Aorta (tissue), 5 donors: ENCODE measurements around the gene ATXN3. TPM values are rescaled to one million over a fixed set of nuclear protein-coding genes. Genes with fewer than 3 reads are reported as not detected.

Experiments used
- ATAC-seq: fragments of 200-7000 bp; cut with Tn5 transposase; one replicate; pipeline ENCODE4 v1.9.1; 2022; ENCODE audit warnings: moderate library complexity; ENCODE audit not compliant: low FRiP score
- DNase-seq, 2 donors: peaks; one replicate each; pipeline ENCODE4 v3.0.0-alpha.2; 2020
- H3K27ac ChIP-seq, 2 donors: one replicate each; pipeline ENCODE4 v1.5.1; 2013; ENCODE audit warnings: low read length in 2 of 2, mild to moderate bottlenecking in 2 of 2, moderate library complexity in 2 of 2, control low read depth in 1 of 2, inconsistent platforms in 1 of 2, low read depth in 1 of 2
- H3K27me3 ChIP-seq, 2 donors: one replicate each; pipeline ENCODE4 v1.6.1; 2013; ENCODE audit warnings: control low read depth in 1 of 2, low read length in 1 of 2, mild to moderate bottlenecking in 1 of 2, moderate library complexity in 1 of 2; ENCODE audit not compliant: insufficient read depth in 2 of 2, control insufficient read depth in 1 of 2
- H3K36me3 ChIP-seq, 2 donors: one replicate each; pipeline ENCODE4 v1.6.1; 2013; ENCODE audit warnings: control low read depth in 1 of 2, low read length in 1 of 2, mild to moderate bottlenecking in 1 of 2; ENCODE audit not compliant: insufficient read depth in 2 of 2, control insufficient read depth in 1 of 2
- H3K4me1 ChIP-seq, 2 donors: one replicate each; pipeline ENCODE4 v1.6.1; 2013; ENCODE audit warnings: low read length in 2 of 2, control low read depth in 1 of 2, mild to moderate bottlenecking in 1 of 2, moderate library complexity in 1 of 2; ENCODE audit not compliant: insufficient read depth in 2 of 2, control insufficient read depth in 1 of 2
- H3K4me3 ChIP-seq, 2 donors: one replicate each; pipeline ENCODE4 v1.5.1; 2013; ENCODE audit warnings: low read length in 2 of 2, control low read depth in 1 of 2, mild to moderate bottlenecking in 1 of 2
- H3K9me3 ChIP-seq: one replicate; pipeline ENCODE4 v1.6.1; 2013; ENCODE audit warnings: mild to moderate bottlenecking, low read length; ENCODE audit not compliant: control insufficient read depth
- WGBS, 2 donors: extraction: QIAGEN DNeasy Blood & Tissue Kit; methylation state at CpG; one replicate each; pipeline ENCODE4 v1.1.7; 2013; 5-methylcytosine and 5-hydroxymethylcytosine counted together
- intact Hi-C, 2 donors: fragments of 100-400 bp; cut with DNase I; formaldehyde crosslinking; loops; one replicate each; pipeline versions ENCODE4 v1.14.2 to v1.15.0; 2022
- polyA plus RNA-seq, 2 donors: library from polyadenylated mRNA; stranded (reverse); fragments of 200-250 nt; gene quantifications; one replicate each; pipeline ENCODE4 v1.2.3, GENCODE V29; 2013
- total RNA-seq, 2 donors: library from RNA; stranded (reverse); fragmentation: NEBNext Ultra II Directional; extraction: Animal tissue kit (Norgen Biotek cat#: 25700); gene quantifications; one replicate each; pipeline ENCODE4 v1.2.1, GENCODE V29; 2021
- donor health status: healthy with polysubstance abuse.
- donor health status: Bipolar disorder and iron deficiency.
- donor health status: DM: no; HTN: no; CAD: no.
- donor health status: DM: no; HTN: no; CAD: no.
- donor health status: DM: yes; HTN: yes; CAD: no.

Gene ATXN3
- total and polyA plus RNA-seq, 4 donors = 18.9 to 59.0 (median 39.8) TPM

GRCh38 chr14:92033433-92033832, 72.9 kb downstream of the ATXN3 start:
- H3K4me1 ChIP-seq = peaks cover 3 to 10% of the 10 kb centered on the region in 2 donors
- no peak overlapping the region for H3K27ac ChIP-seq
- no peak for ATAC-seq
- H3K4me3 ChIP-seq = no peak overlapping the region
- intact Hi-C loops = no loop called here
- no peak for DNase-seq
- H3K9me3 ChIP-seq = no peaks in the 10 kb centered on the region
- 96 to 97% methylated on average over 1 of the region's 1 CpG for WGBS, 2 donors
- H3K27me3 ChIP-seq = no peaks in the 10 kb centered on the region
- H3K36me3 ChIP-seq = no peaks in the 10 kb centered on the region

GRCh38 chr14:92026548-92027190, 79.7 kb downstream of the ATXN3 start:
- Histone ChIP-seq H3K4me3 (no peak overlapping the region), H3K27me3 (no peaks in the 10 kb centered on the region), H3K4me1 (no peaks in the 10 kb centered on the region), H3K9me3 (no peaks in the 10 kb centered on the region), H3K27ac (no peak overlapping the region), H3K36me3 (no peaks in the 10 kb centered on the region)
- intact Hi-C loops = no loop called here
- no peak for DNase-seq
- WGBS, 2 donors = 93 to 94% methylated on average over 21 of the region's 21 CpGs
- ATAC-seq = no peak

DNA sequence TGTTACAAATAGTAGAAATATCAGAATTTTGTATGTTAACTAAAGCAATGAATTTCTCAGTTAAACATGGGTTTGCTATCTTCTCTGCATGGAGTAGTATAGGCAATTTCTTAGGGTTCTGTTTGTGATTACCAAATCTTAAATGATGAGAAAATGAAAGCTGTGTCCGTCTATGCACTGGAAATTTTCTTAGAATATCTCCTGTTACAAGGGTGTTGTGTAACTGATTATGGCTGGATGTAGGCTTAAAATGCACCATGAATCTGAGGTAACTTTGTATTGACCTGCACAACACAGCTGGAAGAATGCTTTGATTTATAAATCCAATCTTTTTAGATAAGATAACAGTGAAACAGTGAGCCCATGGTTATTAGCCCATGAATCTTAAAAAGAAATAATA, 84.3 kb downstream of the ATXN3 start:
- Histone ChIP-seq H3K4me1 (no peaks in the 10 kb centered on the region), H3K36me3 (peaks cover 0 to 2% of the 10 kb centered on the region in 2 donors)
- WGBS, 2 donors = 55 to 64% methylated on average over 1 of the region's 1 CpG

GRCh38 chr14:92021523-92021922, 84.9 kb downstream of the ATXN3 start:
- 96 to 98% methylated on average over 3 of the region's 3 CpGs for WGBS, 2 donors
- intact Hi-C loops = no loop called here
- no peak overlapping the region for H3K27ac ChIP-seq
- no peak for DNase-seq
- H3K4me1 ChIP-seq = no peaks in the 10 kb centered on the region
- H3K9me3 ChIP-seq = no peaks in the 10 kb centered on the region
- no peak overlapping the region for H3K4me3 ChIP-seq
- no peaks in the 10 kb centered on the region for H3K27me3 ChIP-seq
- H3K36me3 ChIP-seq = peaks cover 0 to 2% of the 10 kb centered on the region in 2 donors
- no peak for ATAC-seq

More for the DNA sequence above, 84.3 kb downstream of the ATXN3 start:
- intact Hi-C loops = no loop called here
- DNase-seq (no peak), ATAC-seq (no peak)
- no peaks in the 10 kb centered on the region for H3K27me3 ChIP-seq
- no peak overlapping the region for H3K4me3 ChIP-seq
- H3K9me3 ChIP-seq = no peaks in the 10 kb centered on the region
- H3K27ac ChIP-seq = no peak overlapping the region

DNA sequence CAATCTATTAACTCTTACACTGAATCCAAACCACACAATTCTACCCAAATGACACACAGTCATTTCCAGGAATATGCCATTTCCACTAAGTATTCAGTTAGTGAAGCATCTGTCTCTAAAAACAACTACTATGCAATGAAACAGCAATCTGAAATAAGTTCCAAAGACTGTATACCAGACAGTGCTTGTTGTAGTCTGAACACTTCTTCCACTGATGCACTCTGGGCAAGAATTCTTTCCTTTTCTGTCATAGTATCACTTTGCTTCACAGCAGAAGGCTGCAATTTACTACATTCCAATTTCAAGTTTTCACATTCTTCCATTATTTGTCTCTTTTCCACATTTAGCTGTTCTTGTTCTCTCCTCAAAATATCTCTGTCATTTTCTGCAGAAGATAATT, 92.3 kb downstream of the ATXN3 start:
- no peaks in the 10 kb centered on the region for H3K4me1 ChIP-seq
- H3K27me3 ChIP-seq = no peaks in the 10 kb centered on the region
- no peak overlapping the region for H3K27ac ChIP-seq
- DNase-seq (no peak), ATAC-seq (no peak)
- no peaks in the 10 kb centered on the region for H3K9me3 ChIP-seq
- intact Hi-C loops = no loop called here
- peaks cover 3 to 4% of the 10 kb centered on the region in 2 donors for H3K36me3 ChIP-seq
- H3K4me3 ChIP-seq = no peak overlapping the region

DNA sequence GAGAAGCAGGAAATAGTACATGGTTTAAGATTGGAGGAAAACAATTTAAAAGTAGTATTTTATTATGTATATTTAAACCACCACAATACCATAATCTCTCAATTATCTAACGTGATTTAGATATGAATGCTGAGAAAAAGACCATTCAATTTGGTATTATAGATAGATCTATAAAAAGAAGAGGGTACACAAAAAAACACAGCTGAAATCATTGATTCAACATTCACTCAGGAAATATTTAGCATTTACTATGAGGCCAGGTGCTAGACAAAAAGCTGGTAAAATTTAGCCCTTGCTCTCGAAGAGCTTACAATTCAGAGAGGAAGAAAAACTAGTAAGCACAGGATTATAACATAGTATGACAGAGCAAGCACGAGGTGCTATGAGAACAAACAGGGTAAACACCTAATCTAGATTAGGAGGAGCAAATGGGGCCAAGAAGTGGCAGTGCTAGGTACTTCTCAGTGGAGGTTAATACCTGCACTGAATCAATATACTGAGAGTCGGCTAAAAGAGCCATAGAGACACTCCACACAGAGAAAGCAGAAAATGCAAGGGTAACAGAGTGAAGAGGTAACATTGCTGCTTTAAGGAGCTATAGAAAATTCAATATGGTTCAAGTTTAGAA, 94.1 kb downstream of the ATXN3 start:
- intact Hi-C loops = no loop called here
- ATAC-seq (no peak), DNase-seq (no peak)
- H3K27ac ChIP-seq = no peak overlapping the region
- H3K4me3 ChIP-seq = no peak overlapping the region
- WGBS, 2 donors = 79 to 83% methylated on average over 4 of the region's 4 CpGs
- peaks cover 3 to 4% of the 10 kb centered on the region in 2 donors for H3K36me3 ChIP-seq
- H3K27me3 ChIP-seq = no peaks in the 10 kb centered on the region
- H3K9me3 ChIP-seq = no peaks in the 10 kb centered on the region
- no peaks in the 10 kb centered on the region for H3K4me1 ChIP-seq

DNA sequence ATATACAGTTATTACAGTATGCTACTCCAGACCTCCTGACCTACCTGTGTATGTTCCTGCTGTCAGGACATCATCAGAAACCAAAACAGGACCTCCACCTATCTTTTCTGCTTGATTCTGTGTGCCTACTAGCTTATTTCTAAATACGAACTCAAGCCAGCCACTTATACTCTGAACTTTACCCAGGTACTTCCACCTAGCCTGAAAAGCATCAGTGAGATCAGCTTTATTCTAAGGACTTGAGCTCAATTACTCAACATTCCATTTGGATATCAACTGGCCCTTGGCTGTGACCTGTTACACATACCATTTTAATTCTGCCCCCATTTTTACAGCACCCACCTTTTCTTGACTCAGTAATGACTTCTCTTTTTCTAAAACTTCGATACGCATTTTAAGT, 95.7 kb downstream of the ATXN3 start:
- WGBS, 2 donors = 96 to 98% methylated on average over 3 of the region's 3 CpGs
- intact Hi-C loops = no loop called here

DNA sequence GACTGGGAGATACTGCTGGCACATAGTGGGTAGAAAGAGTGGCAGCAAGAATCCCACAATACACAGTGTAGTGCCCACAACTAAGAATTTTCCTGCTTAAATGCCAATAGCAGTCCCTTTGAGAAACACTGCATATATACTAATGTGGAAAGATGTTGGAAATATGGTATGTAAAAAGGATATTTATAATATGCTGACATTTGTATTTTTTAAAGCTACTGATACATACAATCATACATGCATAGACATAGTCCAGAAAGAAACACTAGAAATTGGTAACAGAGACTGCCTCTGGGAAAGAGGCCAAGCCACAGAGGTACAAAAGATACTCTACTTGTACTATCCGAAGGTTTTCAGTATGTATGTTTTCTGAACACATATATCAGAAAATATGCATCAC, 96.8 kb downstream of the ATXN3 start:
- WGBS, 2 donors = 48 to 56% methylated on average over 1 of the region's 1 CpG

More for the DNA sequence above, 95.7 kb downstream of the ATXN3 start:
- Histone ChIP-seq H3K27ac (no peak overlapping the region), H3K4me3 (no peak overlapping the region), H3K9me3 (no peaks in the 10 kb centered on the region), H3K36me3 (peaks cover 3 to 4% of the 10 kb centered on the region in 2 donors), H3K27me3 (no peaks in the 10 kb centered on the region), H3K4me1 (no peaks in the 10 kb centered on the region)
- ATAC-seq (no peak), DNase-seq (no peak)

More for the DNA sequence above, 96.8 kb downstream of the ATXN3 start:
- no peaks in the 10 kb centered on the region for H3K27me3 ChIP-seq
- H3K27ac ChIP-seq = no peak overlapping the region
- intact Hi-C loops = no loop called here
- H3K4me1 ChIP-seq = no peaks in the 10 kb centered on the region
- H3K4me3 ChIP-seq = no peak overlapping the region
- peaks cover 3 to 4% of the 10 kb centered on the region in 2 donors for H3K36me3 ChIP-seq
- no peak for DNase-seq
- no peak for ATAC-seq
- H3K9me3 ChIP-seq = no peaks in the 10 kb centered on the region
